SK-N-SH treated with all-trans-retinoic acid at 6 μM for 48 hours (cell line): ENCODE results near the gene HPCAL4.

Experiments
- ATAC-seq: fragments of 200-7000 bp; cut with Tn5 transposase; 3 replicates; pipeline ENCODE4 v1.9.1; 2020; ENCODE audit warnings: mild to moderate bottlenecking, moderate library complexity
- ARNTL ChIP-seq: fragments of 450-650 bp; formaldehyde crosslinking; IDR thresholded peaks from 2 replicates; pipeline ENCODE4 v1.5.0; 2020; ENCODE audit warnings: low read depth, mild to moderate bottlenecking, moderate library complexity, borderline replicate concordance
- BACH2 ChIP-seq: fragments of 250-450 bp; sonication (Bioruptor Pico); IDR thresholded peaks from 2 replicates; pipeline ENCODE4 v1.9.0; 2021; ENCODE audit warnings: mild to moderate bottlenecking, borderline replicate concordance
- CSDC2 ChIP-seq: fragments of 250-450 bp; sonication (Bioruptor Pico); IDR thresholded peaks from 2 replicates; pipeline ENCODE4 v1.5.0; 2020; ENCODE audit warnings: mild to moderate bottlenecking, moderate library complexity
- ESRRG ChIP-seq: fragments of 250-450 bp; sonication (Bioruptor Pico); IDR thresholded peaks from 2 replicates; pipeline ENCODE4 v1.6.1; 2021; ENCODE audit warnings: mild to moderate bottlenecking
- GLIS3 ChIP-seq: fragments of 250-450 bp; sonication (Bioruptor Pico); IDR thresholded peaks from 2 replicates; pipeline ENCODE4 v1.5.0; 2020; ENCODE audit warnings: mild to moderate bottlenecking, moderate library complexity
- ISL1 ChIP-seq: fragments of 250-450 bp; sonication (Bioruptor Pico); IDR thresholded peaks from 2 replicates; pipeline ENCODE4 v2.1.2; 2022; ENCODE audit warnings: mild to moderate bottlenecking, moderate library complexity
- OSR1 ChIP-seq: fragments of 250-450 bp; sonication (Bioruptor Pico); IDR thresholded peaks from 2 replicates; pipeline ENCODE4 v1.8.0; 2022; ENCODE audit warnings: moderate library complexity, mild to moderate bottlenecking, inconsistent platforms
- PATZ1 ChIP-seq: fragments of 250-450 bp; sonication (Bioruptor Pico); IDR thresholded peaks from 2 replicates; pipeline ENCODE4 v1.8.0; 2020; ENCODE audit warnings: mild to moderate bottlenecking, moderate library complexity, borderline replicate concordance
- PPARA ChIP-seq: fragments of 250-450 bp; sonication (Bioruptor Pico); IDR thresholded peaks from 2 replicates; pipeline ENCODE4 v1.5.0; 2020; ENCODE audit warnings: mild to moderate bottlenecking, borderline replicate concordance
- RARB ChIP-seq: fragments of 250-450 bp; sonication (Bioruptor Pico); IDR thresholded peaks from 2 replicates; pipeline ENCODE4 v1.8.0; 2021; ENCODE audit warnings: mild to moderate bottlenecking, moderate library complexity
- SNAI2 ChIP-seq: fragments of 250-450 bp; sonication (Bioruptor Pico); IDR thresholded peaks from 2 replicates; pipeline ENCODE4 v1.5.0; 2020; ENCODE audit warnings: mild to moderate bottlenecking, moderate library complexity
- TCF4 ChIP-seq: fragments of 250-450 bp; sonication (Bioruptor Pico); IDR thresholded peaks from 2 replicates; pipeline ENCODE4 v1.8.0; 2021; ENCODE audit warnings: mild to moderate bottlenecking, moderate library complexity, borderline replicate concordance
- TOX ChIP-seq: fragments of 250-450 bp; sonication (Bioruptor Pico); IDR thresholded peaks from 2 replicates; pipeline ENCODE4 v1.8.0; 2021; ENCODE audit warnings: mild to moderate bottlenecking, moderate library complexity, borderline replicate concordance
- ZC3H10 ChIP-seq: fragments of 250-450 bp; sonication (Bioruptor Pico); IDR thresholded peaks from 2 replicates; pipeline ENCODE4 v1.5.1; 2021; ENCODE audit warnings: mild to moderate bottlenecking, moderate library complexity
- ZFP3 ChIP-seq: fragments of 250-450 bp; sonication (Bioruptor Pico); IDR thresholded peaks from 2 replicates; pipeline ENCODE4 v1.5.0; 2020; ENCODE audit warnings: mild to moderate bottlenecking, moderate library complexity
- ZFP30 ChIP-seq: fragments of 450-650 bp; formaldehyde crosslinking; IDR thresholded peaks from 2 replicates; pipeline ENCODE4 v1.5.0; 2022; ENCODE audit warnings: mild to moderate bottlenecking, moderate library complexity
- ZNF565 ChIP-seq: fragments of 450-650 bp; formaldehyde crosslinking; conservative IDR thresholded peaks from 2 replicates; pipeline ENCODE4 v1.5.0; 2020; ENCODE audit warnings: low read depth, mild to moderate bottlenecking, moderate library complexity
- ZNF70 ChIP-seq: fragments of 450-650 bp; formaldehyde crosslinking; IDR thresholded peaks from 2 replicates; pipeline ENCODE4 v1.5.0; 2020; ENCODE audit warnings: mild to moderate bottlenecking, moderate library complexity
- ZNF8 ChIP-seq: fragments of 450-650 bp; formaldehyde crosslinking; IDR thresholded peaks from 2 replicates; pipeline ENCODE4 v1.5.0; 2020; ENCODE audit warnings: mild to moderate bottlenecking, moderate library complexity
- TF ChIP-seq, protein P1 (sequence below): fragments of 250-450 bp; sonication (Bioruptor Pico); IDR thresholded peaks from 2 replicates; pipeline ENCODE4 v1.5.1; 2021; ENCODE audit warnings: mild to moderate bottlenecking, moderate library complexity
- TF ChIP-seq, protein P2 (sequence below): fragments of 250-450 bp; sonication (Bioruptor Pico); IDR thresholded peaks from 2 replicates; pipeline ENCODE4 v1.5.0; 2020; ENCODE audit warnings: mild to moderate bottlenecking, moderate library complexity
- TF ChIP-seq, protein P3 (sequence below): fragments of 250-450 bp; sonication (Bioruptor Pico); IDR thresholded peaks from 2 replicates; pipeline ENCODE4 v1.5.1; 2020; ENCODE audit warnings: low read depth, mild to moderate bottlenecking, moderate library complexity

Gene HPCAL4

GRCh38 chr1:39679821-39680220 is 11.4 kb downstream of the HPCAL4 start:
- ATAC-seq, result no peak
- TF ChIP-seq PATZ1 (CRISPR knock-in tag), result no peak
- TF ChIP-seq ZNF565 (CRISPR knock-in tag), result no peak
- TF ChIP-seq SNAI2 (CRISPR knock-in tag), result no peak
- TF ChIP-seq PPARA (CRISPR knock-in tag), result no peak
- TF ChIP-seq CSDC2, result no peak
- TF ChIP-seq ARNTL (CRISPR knock-in tag), result no peak
- no peak for TF ChIP-seq ZFP3 (CRISPR knock-in tag)
- TF ChIP-seq RARB, result no peak
- no peak for TF ChIP-seq OSR1 (CRISPR knock-in tag)
- no peak for TF ChIP-seq ZNF8 (CRISPR knock-in tag)
- TF ChIP-seq GLIS3, result no peak
- no peak for TF ChIP-seq ESRRG (CRISPR knock-in tag)
- TF ChIP-seq, protein P1, sequence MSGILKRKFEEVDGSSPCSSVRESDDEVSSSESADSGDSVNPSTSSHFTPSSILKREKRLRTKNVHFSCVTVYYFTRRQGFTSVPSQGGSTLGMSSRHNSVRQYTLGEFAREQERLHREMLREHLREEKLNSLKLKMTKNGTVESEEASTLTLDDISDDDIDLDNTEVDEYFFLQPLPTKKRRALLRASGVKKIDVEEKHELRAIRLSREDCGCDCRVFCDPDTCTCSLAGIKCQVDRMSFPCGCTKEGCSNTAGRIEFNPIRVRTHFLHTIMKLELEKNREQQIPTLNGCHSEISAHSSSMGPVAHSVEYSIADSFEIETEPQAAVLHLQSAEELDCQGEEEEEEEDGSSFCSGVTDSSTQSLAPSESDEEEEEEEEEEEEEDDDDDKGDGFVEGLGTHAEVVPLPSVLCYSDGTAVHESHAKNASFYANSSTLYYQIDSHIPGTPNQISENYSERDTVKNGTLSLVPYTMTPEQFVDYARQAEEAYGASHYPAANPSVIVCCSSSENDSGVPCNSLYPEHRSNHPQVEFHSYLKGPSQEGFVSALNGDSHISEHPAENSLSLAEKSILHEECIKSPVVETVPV (CRISPR knock-in tag), result no peak
- TF ChIP-seq BACH2 (CRISPR knock-in tag), result no peak
- no peak for TF ChIP-seq ZNF70 (CRISPR knock-in tag)
- no peak for TF ChIP-seq TOX (CRISPR knock-in tag)
- TF ChIP-seq ISL1 (CRISPR knock-in tag), result no peak
- no peak for TF ChIP-seq ZFP30

DNA sequence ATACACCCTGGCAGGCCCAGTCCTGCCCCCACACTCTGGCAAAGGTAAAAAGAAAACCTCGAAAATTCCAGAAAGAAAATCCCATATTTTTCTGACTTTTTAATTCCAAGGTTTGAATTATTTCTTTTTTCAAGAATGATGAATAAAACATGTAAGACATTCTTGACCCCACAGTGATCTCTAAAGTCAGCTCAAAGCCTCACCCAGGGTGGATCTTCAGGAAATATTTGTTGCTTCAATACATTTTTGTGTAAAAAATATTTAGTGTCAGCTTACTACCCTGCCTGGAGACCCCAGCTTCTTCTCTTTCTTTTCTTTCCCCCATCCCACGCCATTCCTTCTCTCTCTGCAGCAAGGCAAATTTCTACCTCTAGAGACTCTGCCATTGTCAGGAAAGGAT is 12.3 kb downstream of the HPCAL4 start:
- no peak for ATAC-seq
- TF ChIP-seq TOX (CRISPR knock-in tag), result no peak
- no peak for TF ChIP-seq PPARA (CRISPR knock-in tag)
- TF ChIP-seq PATZ1 (CRISPR knock-in tag), result no peak

- ATAC-seq, result no peak
These were observed 13.6 kb downstream of the HPCAL4 start for GRCh38 chr1:39677645-39678044.

More at GRCh38 chr1:39677645-39678044, 13.6 kb downstream of the HPCAL4 start:
- TF ChIP-seq TCF4 (CRISPR knock-in tag) (no peak), PPARA (CRISPR knock-in tag) (no peak), PATZ1 (CRISPR knock-in tag) (no peak), SNAI2 (CRISPR knock-in tag) (no peak), ARNTL (CRISPR knock-in tag) (no peak), ZNF565 (CRISPR knock-in tag) (no peak), ESRRG (CRISPR knock-in tag) (no peak), ZNF8 (CRISPR knock-in tag) (no peak), TOX (CRISPR knock-in tag) (no peak), GLIS3 (no peak), ZNF70 (CRISPR knock-in tag) (no peak), OSR1 (CRISPR knock-in tag) (no peak), ZC3H10 (CRISPR knock-in tag) (no peak), BACH2 (CRISPR knock-in tag) (no peak)
- TF ChIP-seq, protein P2, sequence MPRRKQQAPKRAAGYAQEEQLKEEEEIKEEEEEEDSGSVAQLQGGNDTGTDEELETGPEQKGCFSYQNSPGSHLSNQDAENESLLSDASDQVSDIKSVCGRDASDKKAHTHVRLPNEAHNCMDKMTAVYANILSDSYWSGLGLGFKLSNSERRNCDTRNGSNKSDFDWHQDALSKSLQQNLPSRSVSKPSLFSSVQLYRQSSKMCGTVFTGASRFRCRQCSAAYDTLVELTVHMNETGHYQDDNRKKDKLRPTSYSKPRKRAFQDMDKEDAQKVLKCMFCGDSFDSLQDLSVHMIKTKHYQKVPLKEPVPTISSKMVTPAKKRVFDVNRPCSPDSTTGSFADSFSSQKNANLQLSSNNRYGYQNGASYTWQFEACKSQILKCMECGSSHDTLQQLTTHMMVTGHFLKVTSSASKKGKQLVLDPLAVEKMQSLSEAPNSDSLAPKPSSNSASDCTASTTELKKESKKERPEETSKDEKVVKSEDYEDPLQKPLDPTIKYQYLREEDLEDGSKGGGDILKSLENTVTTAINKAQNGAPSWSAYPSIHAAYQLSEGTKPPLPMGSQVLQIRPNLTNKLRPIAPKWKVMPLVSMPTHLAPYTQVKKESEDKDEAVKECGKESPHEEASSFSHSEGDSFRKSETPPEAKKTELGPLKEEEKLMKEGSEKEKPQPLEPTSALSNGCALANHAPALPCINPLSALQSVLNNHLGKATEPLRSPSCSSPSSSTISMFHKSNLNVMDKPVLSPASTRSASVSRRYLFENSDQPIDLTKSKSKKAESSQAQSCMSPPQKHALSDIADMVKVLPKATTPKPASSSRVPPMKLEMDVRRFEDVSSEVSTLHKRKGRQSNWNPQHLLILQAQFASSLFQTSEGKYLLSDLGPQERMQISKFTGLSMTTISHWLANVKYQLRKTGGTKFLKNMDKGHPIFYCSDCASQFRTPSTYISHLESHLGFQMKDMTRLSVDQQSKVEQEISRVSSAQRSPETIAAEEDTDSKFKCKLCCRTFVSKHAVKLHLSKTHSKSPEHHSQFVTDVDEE, result no peak
- TF ChIP-seq, protein P3, sequence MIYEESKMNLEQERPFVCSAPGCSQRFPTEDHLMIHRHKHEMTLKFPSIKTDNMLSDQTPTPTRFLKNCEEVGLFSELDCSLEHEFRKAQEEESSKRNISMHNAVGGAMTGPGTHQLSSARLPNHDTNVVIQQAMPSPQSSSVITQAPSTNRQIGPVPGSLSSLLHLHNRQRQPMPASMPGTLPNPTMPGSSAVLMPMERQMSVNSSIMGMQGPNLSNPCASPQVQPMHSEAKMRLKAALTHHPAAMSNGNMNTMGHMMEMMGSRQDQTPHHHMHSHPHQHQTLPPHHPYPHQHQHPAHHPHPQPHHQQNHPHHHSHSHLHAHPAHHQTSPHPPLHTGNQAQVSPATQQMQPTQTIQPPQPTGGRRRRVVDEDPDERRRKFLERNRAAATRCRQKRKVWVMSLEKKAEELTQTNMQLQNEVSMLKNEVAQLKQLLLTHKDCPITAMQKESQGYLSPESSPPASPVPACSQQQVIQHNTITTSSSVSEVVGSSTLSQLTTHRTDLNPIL, result no peak
- TF ChIP-seq, protein P1 (CRISPR knock-in tag), result no peak
